Spleen (tissue), 11 donors: ENCODE data around the gene TRIM71. TPM values are rescaled to one million over a fixed set of nuclear protein-coding genes. Genes with fewer than 3 reads are reported as not detected.

Experiments
- DNase-seq: peaks from one replicate; pipeline ENCODE4 v3.0.0-alpha.2; 2020
- H3K27ac ChIP-seq, 8 donors: fragments of 200-600 bp; sonication (generic) in 7 of 8; 1 replicate in 4 of 8; 2 replicates in 4 of 8; pipeline versions ENCODE4 v1.5.0 to v1.8.0; 2016 to 2021; ENCODE audit warnings: inconsistent platforms in 4 of 8, mild to moderate bottlenecking in 4 of 8, moderate library complexity in 1 of 8
- H3K27me3 ChIP-seq, 7 donors: fragments of 200-600 bp; sonication (generic) in 6 of 7; replicated peaks in 1 of 7; 1 replicate in 4 of 7; 2 replicates in 3 of 7; pipeline versions ENCODE4 v1.5.0 to v1.8.0; 2016 to 2021; ENCODE audit warnings: inconsistent platforms in 3 of 7, mild to moderate bottlenecking in 1 of 7
- H3K36me3 ChIP-seq, 6 donors: fragments of 200-600 bp; sonication (generic) in 5 of 6; 1 replicate in 4 of 6; 2 replicates in 2 of 6; pipeline versions ENCODE4 v1.5.0 to v1.8.0; 2016 to 2021; ENCODE audit warnings: inconsistent platforms in 2 of 6
- H3K4me1 ChIP-seq, 6 donors: fragments of 200-600 bp; sonication (generic) in 5 of 6; 1 replicate in 3 of 6; 2 replicates in 3 of 6; pipeline versions ENCODE4 v1.5.0 to v1.8.0; 2016 to 2021; ENCODE audit warnings: inconsistent platforms in 3 of 6
- H3K4me3 ChIP-seq, 8 donors: fragments of 200-600 bp; sonication (generic) in 7 of 8; 1 replicate in 4 of 8; 2 replicates in 4 of 8; pipeline versions ENCODE4 v1.5.0 to v1.8.0; 2016 to 2021; ENCODE audit warnings: inconsistent platforms in 4 of 8, mild to moderate bottlenecking in 4 of 8, moderate library complexity in 2 of 8
- H3K9me3 ChIP-seq, 8 donors: fragments of 200-600 bp; sonication (generic) in 7 of 8; 1 replicate in 4 of 8; 2 replicates in 4 of 8; pipeline versions ENCODE4 v1.5.0 to v1.8.0; 2016 to 2021; ENCODE audit warnings: inconsistent platforms in 4 of 8
- CTCF ChIP-seq, 11 experiments: fragments of 200-600 bp in 7 of 11; fragments of 450-650 bp in 4 of 11; sonication (generic) in 4 of 11; IDR thresholded peaks in 8 of 11; conservative IDR thresholded peaks in 3 of 11; 1 replicate in 7 of 11; 2 replicates in 4 of 11; pipeline versions ENCODE4 v1.4.0 to v1.8.0; 2016 to 2021; ENCODE audit warnings: antibody characterized with exemption in 11 of 11, inconsistent platforms in 4 of 11, mild to moderate bottlenecking in 1 of 11
- POLR2A ChIP-seq, 3 donors: fragments of 450-650 bp; IDR thresholded peaks; one replicate each; pipeline ENCODE4 v1.5.1; 2017; ENCODE audit warnings: antibody characterized with exemption in 3 of 3, mild to moderate bottlenecking in 1 of 3
- POLR2AphosphoS5 ChIP-seq, 3 donors: sonication (generic); formaldehyde crosslinking; IDR thresholded peaks; one replicate each; pipeline ENCODE4 v1.5.1; 2017; ENCODE audit warnings: antibody characterized with exemption in 3 of 3
- WGBS, 5 donors: extraction: QIAGEN DNeasy Blood & Tissue Kit in 3 of 5; methylation state at CpG; one replicate each; pipeline versions ENCODE4 v1.1.5 to v1.1.7; 2013 to 2018; 5-methylcytosine and 5-hydroxymethylcytosine counted together
- intact Hi-C: fragments of 100-400 bp; cut with DNase I; formaldehyde crosslinking; loops from one replicate; pipeline ENCODE4 v1.15.0; 2023; ENCODE audit warnings: low total_unique reads
- polyA plus RNA-seq, 3 donors: library from polyadenylated mRNA; stranded (reverse); fragments of 200-250 nt; gene quantifications; one replicate each; pipeline ENCODE4 v1.2.1, GENCODE V29; 2013
- total RNA-seq, 7 donors: library from RNA; depleted of rRNA in 3 of 7; stranded (reverse); fragments of >200 nt in 3 of 7; fragmentation: NEBNext Ultra II Directional in 4 of 7; extraction: Animal tissue kit (Norgen Biotek cat#: 25700) in 4 of 7; gene quantifications; one replicate each; pipeline versions ENCODE4 v1.1.0 to v1.2.1, GENCODE V29; 2016 to 2021
- donor health status: healthy with polysubstance abuse.
- donor health status: DM: no; HTN: no; CAD: no; lungs with moderate emphysema.
- donor health status: DM: no; HTN: no; CAD: no.
- donor health status: Bipolar disorder and iron deficiency.
- donor health status: healthy.
- donor health status: DM: no; HTN: no; CAD: no.
- donor health status: DM: yes; HTN: yes; CAD: no.

TRIM71 gene
- total and polyA plus RNA-seq, 10 donors: under 0.01 to 0.09 (median 0.03) TPM; not detected in 5

- intact Hi-C loops: no loop called here
- 84 to 93% (median 92%) methylated on average over 2 of the region's 2 CpGs for WGBS, 5 donors
- Histone ChIP-seq H3K9me3 (no peaks in the 10 kb centered on the region), H3K27me3 (peaks cover 0 to 11% (median 0%) of the 10 kb centered on the region in 7 donors), H3K4me1 (no peaks in the 10 kb centered on the region), H3K4me3 (no peak overlapping the region), H3K36me3 (no peaks in the 10 kb centered on the region), H3K27ac (no peak overlapping the region)
- TF ChIP-seq POLR2A (IDR thresholded peaks at IDR 0.05) (no peak), POLR2AphosphoS5 (IDR thresholded peaks at IDR 0.05) (no peak), CTCF (IDR thresholded peaks at IDR 0.05 in 8 of 11, conservative IDR thresholded peaks at IDR 0.05 in 3 of 11) (no peak)
- DNase-seq: no peak
These were observed 77.2 kb downstream of the TRIM71 start for GRCh38 chr3:32894977-32895376.

GRCh38 chr3:32895701-32896100 lies 77.9 kb downstream of the TRIM71 start:
- no peak overlapping the region for H3K27ac ChIP-seq
- intact Hi-C loops: no loop called here
- WGBS, 5 donors: 83 to 91% (median 84%) methylated on average over 2 of the region's 2 CpGs
- H3K27me3 ChIP-seq: peaks cover 0 to 15% (median 0%) of the 10 kb centered on the region in 7 donors
- no peak overlapping the region for H3K4me3 ChIP-seq
- DNase-seq: no peak
- TF ChIP-seq POLR2AphosphoS5 (IDR thresholded peaks at IDR 0.05): no peak
- no peak for TF ChIP-seq CTCF (IDR thresholded peaks at IDR 0.05 in 8 of 11, conservative IDR thresholded peaks at IDR 0.05 in 3 of 11)
- H3K36me3 ChIP-seq: no peaks in the 10 kb centered on the region
- H3K9me3 ChIP-seq: no peaks in the 10 kb centered on the region
- H3K4me1 ChIP-seq: no peaks in the 10 kb centered on the region

- TF ChIP-seq POLR2AphosphoS5 (IDR thresholded peaks at IDR 0.05): no peak
- no peak for TF ChIP-seq CTCF (IDR thresholded peaks at IDR 0.05 in 8 of 11, conservative IDR thresholded peaks at IDR 0.05 in 3 of 11)
- TF ChIP-seq POLR2A (IDR thresholded peaks at IDR 0.05): no peak
- H3K27me3 ChIP-seq: peaks cover 0 to 15% (median 0%) of the 10 kb centered on the region in 7 donors
- H3K4me1 ChIP-seq: no peaks in the 10 kb centered on the region
- DNase-seq: no peak
- no peak overlapping the region for H3K4me3 ChIP-seq
- H3K36me3 ChIP-seq: no peaks in the 10 kb centered on the region
- intact Hi-C loops: no loop called here
- 76 to 90% (median 80%) methylated on average over 4 of the region's 4 CpGs for WGBS, 5 donors
- no peak overlapping the region for H3K27ac ChIP-seq
- H3K9me3 ChIP-seq: no peaks in the 10 kb centered on the region
These were observed 78.3 kb downstream of the TRIM71 start for GRCh38 chr3:32896143-32896542.

- H3K4me1 ChIP-seq: no peaks in the 10 kb centered on the region
- TF ChIP-seq POLR2AphosphoS5 (IDR thresholded peaks at IDR 0.05) (no peak), POLR2A (IDR thresholded peaks at IDR 0.05) (no peak), CTCF (IDR thresholded peaks at IDR 0.05 in 8 of 11, conservative IDR thresholded peaks at IDR 0.05 in 3 of 11) (no peak)
- H3K27ac ChIP-seq: no peak overlapping the region
- no peak for DNase-seq
- 90 to 95% (median 94%) methylated on average over 8 of the region's 8 CpGs for WGBS, 5 donors
- H3K9me3 ChIP-seq: no peaks in the 10 kb centered on the region
- intact Hi-C loops: no loop called here
- peaks cover 0 to 20% (median 0%) of the 10 kb centered on the region in 7 donors for H3K27me3 ChIP-seq
- H3K4me3 ChIP-seq: no peak overlapping the region
- no peaks in the 10 kb centered on the region for H3K36me3 ChIP-seq
These were observed 79.3 kb downstream of the TRIM71 start for GRCh38 chr3:32897001-32897601.
